HepG2 (cell line): ENCODE measurements around the gene MAPK6. TPM values are rescaled to one million over a fixed set of nuclear protein-coding genes. Genes with fewer than 3 reads are reported as not detected.

Experiments used
- ARID4A ChIP-seq: sonication (generic); formaldehyde crosslinking; IDR thresholded peaks from 2 replicates; pipeline ENCODE4 v1.5.0; 2020; ENCODE audit warnings: mild to moderate bottlenecking, missing genetic modification reagents, borderline replicate concordance
- BCL3 ChIP-seq: sonication (generic); formaldehyde crosslinking; IDR thresholded peaks from 2 replicates; pipeline ENCODE4 v1.5.1; 2020; ENCODE audit warnings: mild to moderate bottlenecking, missing genetic modification reagents, moderate library complexity
- CEBPZ ChIP-seq: IDR thresholded peaks from 2 replicates; pipeline ENCODE4 v1.6.1; 2012; ENCODE audit warnings: low read length, improper control_type of control experiment
- HMGXB4 ChIP-seq, 2 experiments: sonication (generic) in 1 of 2; formaldehyde crosslinking in 1 of 2; IDR thresholded peaks; 2 replicates each; pipeline versions ENCODE4 v1.4.0 to v1.6.1; 2018 to 2020; ENCODE audit warnings: missing genetic modification reagents in 2 of 2, borderline replicate concordance in 1 of 2, low read depth in 1 of 2, mild to moderate bottlenecking in 1 of 2, missing biosample characterization in 1 of 2
- HOXA9 ChIP-seq: sonication (generic); formaldehyde crosslinking; IDR thresholded peaks from 2 replicates; pipeline ENCODE4 v1.8.1; 2022; ENCODE audit warnings: missing genetic modification reagents, mild to moderate bottlenecking, moderate library complexity, borderline replicate concordance
- KDM3A ChIP-seq: IDR thresholded peaks from 2 replicates; pipeline ENCODE4 v1.6.1; 2018; ENCODE audit warnings: low read depth, missing compliant biosample characterization
- MAFG ChIP-seq: sonication (generic); formaldehyde crosslinking; IDR thresholded peaks from 2 replicates; pipeline ENCODE4 v1.5.1; 2020; ENCODE audit warnings: mild to moderate bottlenecking, missing genetic modification reagents
- POLR2AphosphoS5 ChIP-seq: IDR thresholded peaks from 2 replicates; pipeline ENCODE4 v1.6.1; 2012; ENCODE audit warnings: low read depth, low read length
- SRF ChIP-seq: IDR thresholded peaks from 2 replicates; pipeline ENCODE4 v1.6.1; 2011; ENCODE audit warnings: mild to moderate bottlenecking, low read depth, low read length, moderate library complexity
- TRAFD1 ChIP-seq: sonication (generic); formaldehyde crosslinking; IDR thresholded peaks from 2 replicates; pipeline ENCODE4 v1.5.1; 2020; ENCODE audit warnings: missing genetic modification reagents, mild to moderate bottlenecking, borderline replicate concordance
- ZBTB20 ChIP-seq: sonication (generic); formaldehyde crosslinking; IDR thresholded peaks from 2 replicates; pipeline ENCODE4 v1.8.1; 2023; ENCODE audit warnings: missing genetic modification reagents, low read depth, mild to moderate bottlenecking, borderline replicate concordance
- ZFP36 ChIP-seq: fragments of 150-350 bp; IDR thresholded peaks from 2 replicates; pipeline ENCODE4 v1.6.1; 2018; ENCODE audit warnings: borderline replicate concordance, low read length, low read depth; ENCODE audit not compliant: partially characterized antibody
- ZNF136 ChIP-seq: sonication (generic); formaldehyde crosslinking; IDR thresholded peaks from 2 replicates; pipeline ENCODE4 v1.8.1; 2022; ENCODE audit warnings: low read depth, mild to moderate bottlenecking, moderate library complexity, missing genetic modification reagents
- ZSCAN25 ChIP-seq: sonication (generic); formaldehyde crosslinking; IDR thresholded peaks from 2 replicates; pipeline ENCODE4 v1.8.0; 2022; ENCODE audit warnings: mild to moderate bottlenecking, missing genetic modification reagents
- polyA plus RNA-seq, 8 experiments: library from polyadenylated mRNA; depleted of rRNA in 3 of 8; stranded (reverse) in 7 of 8; unstranded in 1 of 8; fragments of >200 nt; fragmentation: Illumina TruSeq in 4 of 8; extraction: Trizol in 4 of 8; gene quantifications; 2 replicates each; pipeline versions ENCODE4 v1.2.1 to v1.2.3, GENCODE V29; 2011 to 2016; ENCODE audit warnings: low read depth in 4 of 8, missing spikeins in 1 of 8, mixed read lengths in 1 of 8; ENCODE audit not compliant: insufficient read depth in 1 of 8
- total RNA-seq, 5 experiments: library from RNA; depleted of rRNA; stranded (reverse); fragments of >200 nt; fragmentation: Illumina TruSeq; extraction: Trizol; gene quantifications; 2 replicates each; pipeline ENCODE4 v1.2.3, GENCODE V29; 2016; ENCODE audit warnings: low read depth in 1 of 5

Gene MAPK6
- total and polyA plus RNA-seq, 2 of the 13 experiments (the other 11 are each of a cell fraction or from before 2014, with no cell fraction given): 89.5 to 99.7 TPM

- no peak for TF ChIP-seq ARID4A
- TF ChIP-seq BCL3 (CRISPR knock-in tag): no peak
- TF ChIP-seq POLR2AphosphoS5: peak; percentile 12; the same call in 1 of the 2 replicates
- no peak for TF ChIP-seq KDM3A (CRISPR knock-in tag)
- TF ChIP-seq HOXA9: no peak
- TF ChIP-seq ZBTB20 (CRISPR knock-in tag): no peak
- TF ChIP-seq SRF: no peak
- no peak for TF ChIP-seq ZSCAN25
- TF ChIP-seq TRAFD1 (CRISPR knock-in tag): no peak
- TF ChIP-seq HMGXB4 (CRISPR knock-in tag; IDR thresholded peaks at IDR 0.05; ENCODE audit: borderline replicate concordance in 1 of 2, low read depth in 1 of 2): 0 out of 4 replicates have a peak, but pooled peaks of 1 of the 2 experiments have one; percentile 11
- TF ChIP-seq ZFP36: no peak
- TF ChIP-seq CEBPZ: no peak
- TF ChIP-seq ZNF136: no peak
- TF ChIP-seq MAFG (CRISPR knock-in tag): no peak
Measured at GRCh38 chr15:52020221-52021085, 1.4 kb downstream of the MAPK6 start (continued).
